HCT116 (cell line): ENCODE measurements around the gene CYBA. TPM values are rescaled to one million over a fixed set of nuclear protein-coding genes. Genes with fewer than 3 reads are reported as not detected.

Experiments
- ATAC-seq: fragments of 200-7000 bp; cut with Tn5 transposase; 2 replicates; pipeline ENCODE4 v1.9.1; 2020; ENCODE audit warnings: mild to moderate bottlenecking, moderate library complexity
- BruUV-seq: library from RNA; stranded (reverse); fragments of 400-500 nt; replicated peaks from 2 replicates; lab custom pipeline; 2021; lab: Mats Ljungman, UMichigan
- CTCF ChIA-PET: fragments of 300-600 bp; sonication (Branson Sonifier 250); formaldehyde crosslinking; loops from one replicate; lab custom pipeline; 2021; ENCODE audit warnings: antibody characterized with exemption; lab: Charles Lee
- POLR2A ChIA-PET: fragments of 300-600, 350-600 bp; sonication (Branson Sonifier 250); formaldehyde crosslinking; loops from one replicate; lab custom pipeline; 2021; ENCODE audit warnings: antibody characterized with exemption; lab: Charles Lee
- RAD21 ChIA-PET, 2 experiments: fragments of 300-600 bp; sonication (Branson Sonifier 250); formaldehyde crosslinking; loops; one replicate each; lab custom pipeline; 2023; ENCODE audit warnings: low total read pairs in 2 of 2; ENCODE audit not compliant: uncharacterized antibody in 2 of 2, unreplicated experiment in 2 of 2, low non-redundant PET in 1 of 2; lab: Charles Lee
- DNase-seq: peaks from one replicate; pipeline ENCODE4 v3.0.0-alpha.2; 2010; ENCODE audit warnings: low read depth, low spot score
- H2AFZ ChIP-seq: fragments of 200-600 bp; shearing (Covaris generic), sonication (generic); 2 replicates; pipeline ENCODE4 v1.6.1; 2017; ENCODE audit warnings: low read depth, mixed run types, mixed read lengths, antibody characterized with exemption, low read length; ENCODE audit not compliant: poor library complexity, severe bottlenecking
- H3K27ac ChIP-seq: 2 replicates; pipeline ENCODE4 v1.5.1; 2012; ENCODE audit warnings: low read depth, low read length
- H3K27me3 ChIP-seq: fragments of 200-600 bp; sonication (generic); 2 replicates; pipeline ENCODE4 v1.6.1; 2016; ENCODE audit warnings: mixed run types, low read length, mixed read lengths; ENCODE audit not compliant: insufficient read depth
- H3K36me3 ChIP-seq, 2 experiments: fragments of 200-500 bp in 1 of 2; fragments of 200-600 bp in 1 of 2; sonication (Bioruptor generic) in 1 of 2; sonication (generic) in 1 of 2; 2 replicates each; pipeline versions ENCODE4 v1.5.1 to v1.6.1; 2014 to 2016; ENCODE audit warnings: low read length in 2 of 2, inconsistent platforms in 1 of 2, mixed read lengths in 1 of 2, mixed run types in 1 of 2; ENCODE audit not compliant: insufficient read depth in 2 of 2, control insufficient read depth in 1 of 2
- H3K4me1 ChIP-seq, 2 experiments: fragments of 200-600 bp in 1 of 2; sonication (generic) in 1 of 2; 2 replicates each; pipeline versions ENCODE4 v1.5.1 to v1.6.1; 2012 to 2017; ENCODE audit warnings: low read length in 2 of 2, inconsistent platforms in 1 of 2, mild to moderate bottlenecking in 1 of 2, mixed read lengths in 1 of 2, mixed run types in 1 of 2, moderate library complexity in 1 of 2; ENCODE audit not compliant: insufficient read depth in 2 of 2, control insufficient read depth in 1 of 2
- H3K4me2 ChIP-seq: fragments of 200-600 bp; sonication (generic); 2 replicates; pipeline ENCODE4 v1.6.1; 2017; ENCODE audit warnings: mixed run types, low read length, mixed read lengths
- H3K4me3 ChIP-seq, 2 experiments: fragments of 200-600 bp in 1 of 2; sonication (generic) in 1 of 2; replicated peaks in 1 of 2; 2 replicates each; pipeline ENCODE4 v1.5.1; 2011 to 2016; ENCODE audit warnings: low read length in 2 of 2, control low read depth in 1 of 2, low read depth in 1 of 2, mild to moderate bottlenecking in 1 of 2, mixed read lengths in 1 of 2, mixed run types in 1 of 2
- H3K79me2 ChIP-seq: fragments of 200-600 bp; sonication (generic); 2 replicates; pipeline ENCODE4 v1.6.1; 2017; ENCODE audit warnings: mild to moderate bottlenecking, mixed run types, low read length, moderate library complexity, mixed read lengths; ENCODE audit not compliant: insufficient read depth
- H3K9ac ChIP-seq: fragments of 200-600 bp; sonication (generic); 2 replicates; pipeline ENCODE4 v1.6.1; 2016; ENCODE audit warnings: low read length, mixed read lengths
- H3K9me2 ChIP-seq: fragments of 200-600 bp; sonication (generic), shearing (Covaris generic); 2 replicates; pipeline ENCODE4 v1.6.1; 2017; ENCODE audit warnings: mixed run types, mild to moderate bottlenecking, moderate library complexity; ENCODE audit not compliant: insufficient read depth
- H3K9me3 ChIP-seq, 2 experiments: fragments of 200-500 bp in 1 of 2; fragments of 200-600 bp in 1 of 2; sonication (Bioruptor generic) in 1 of 2; sonication (generic) in 1 of 2; 2 replicates each; pipeline ENCODE4 v1.6.1; 2014 to 2017; ENCODE audit warnings: low read length in 2 of 2, mixed read lengths in 2 of 2, inconsistent platforms in 1 of 2, low read depth in 1 of 2, mild to moderate bottlenecking in 1 of 2, mixed run types in 1 of 2, moderate library complexity in 1 of 2; ENCODE audit not compliant: control insufficient read depth in 1 of 2, insufficient read depth in 1 of 2
- H4K20me1 ChIP-seq: fragments of 200-600 bp; sonication (generic), shearing (Covaris generic); 2 replicates; pipeline ENCODE4 v1.6.1; 2017; ENCODE audit warnings: mixed run types, mild to moderate bottlenecking, moderate library complexity; ENCODE audit not compliant: insufficient read depth
- CBX3 ChIP-seq: IDR thresholded peaks from 2 replicates; pipeline ENCODE4 v1.6.1; 2012; ENCODE audit warnings: low read depth
- CEBPB ChIP-seq: IDR thresholded peaks from 2 replicates; pipeline ENCODE4 v1.6.1; 2012; ENCODE audit warnings: low read depth
- CTCF ChIP-seq, 3 experiments: fragments of 200-600 bp in 1 of 3; sonication (generic) in 1 of 3; IDR thresholded peaks in 2 of 3; conservative IDR thresholded peaks in 1 of 3; 2 replicates each; pipeline ENCODE4 v1.5.1; 2012 to 2017; ENCODE audit warnings: low read depth in 2 of 3, low read length in 2 of 3, antibody characterized with exemption in 1 of 3, borderline replicate concordance in 1 of 3, control low read depth in 1 of 3, mild to moderate bottlenecking in 1 of 3, mixed read lengths in 1 of 3, mixed run types in 1 of 3, moderate library complexity in 1 of 3; ENCODE audit not compliant: insufficient read depth in 1 of 3
- EGR1 ChIP-seq: IDR thresholded peaks from 2 replicates; pipeline ENCODE4 v1.6.1; 2012; ENCODE audit warnings: low read depth
- ELF1 ChIP-seq: IDR thresholded peaks from 2 replicates; pipeline ENCODE4 v1.6.1; 2012; ENCODE audit warnings: low read depth, borderline replicate concordance
- EZH2 ChIP-seq: fragments of 200-600 bp; sonication (generic); IDR thresholded peaks from 2 replicates; pipeline ENCODE4 v1.6.1; 2017; ENCODE audit warnings: antibody characterized with exemption, mixed run types
- FOSL1 ChIP-seq: IDR thresholded peaks from 2 replicates; pipeline ENCODE4 v1.6.1; 2012; ENCODE audit warnings: low read depth
- POLR2AphosphoS5 ChIP-seq: IDR thresholded peaks from 2 replicates; pipeline ENCODE4 v1.6.1; 2011; ENCODE audit warnings: mild to moderate bottlenecking, low read depth, low read length, moderate library complexity
- REST ChIP-seq: IDR thresholded peaks from 2 replicates; pipeline ENCODE4 v1.6.1; 2012; ENCODE audit warnings: low read depth
- SIN3A ChIP-seq: IDR thresholded peaks from 2 replicates; pipeline ENCODE4 v1.6.1; 2012; ENCODE audit warnings: low read depth
- SP1 ChIP-seq: IDR thresholded peaks from 2 replicates; pipeline ENCODE4 v1.6.1; 2012; ENCODE audit warnings: low read depth
- TCF7L2 ChIP-seq: IDR thresholded peaks from 2 replicates; pipeline ENCODE4 v1.7.0; 2011; ENCODE audit warnings: borderline replicate concordance, inconsistent platforms; ENCODE audit not compliant: insufficient read depth, insufficient read length; ENCODE audit errors: extremely low read depth
- ZFX ChIP-seq: fragments of 450-650 bp; IDR thresholded peaks from 2 replicates; pipeline ENCODE4 v1.6.1; 2017
- intact Hi-C: fragments of 100-400 bp; cut with micrococcal nuclease; formaldehyde crosslinking; loops from 2 replicates; pipeline ENCODE4 v1.10.0; 2022
- total RNA-seq: library from RNA; stranded (reverse); gene quantifications from one replicate; pipeline ENCODE4 v1.2.1, GENCODE V29; 2021; ENCODE audit not compliant: unreplicated experiment

CYBA gene
- total RNA-seq, 1 experiment from 2014 or later, result 321 TPM

- Histone ChIP-seq H3K36me3 (no peaks in the 10 kb centered on the region), H3K9me2 (no peaks in the 10 kb centered on the region), H3K9ac (no peak overlapping the region), H4K20me1 (no peaks in the 10 kb centered on the region), H3K4me1 (no peaks in the 10 kb centered on the region; a peak in 1 of 4 replicates), H3K79me2 (no peaks in the 10 kb centered on the region), H2AFZ (no peak overlapping the region), H3K4me2 (no peak overlapping the region), H3K27ac (no peak overlapping the region), H3K27me3 (no peaks in the 10 kb centered on the region), H3K4me3 (no peak overlapping the region), H3K9me3 (no peaks in the 10 kb centered on the region)
- no peak for ATAC-seq
- TF ChIP-seq TCF7L2, result no peak
- no peak for TF ChIP-seq CEBPB
- TF ChIP-seq REST, result no peak
- TF ChIP-seq ELF1, result no peak
- no peak for TF ChIP-seq FOSL1
- no peak for TF ChIP-seq ZFX
- no peak for TF ChIP-seq POLR2AphosphoS5
- TF ChIP-seq EZH2, result no peak
- TF ChIP-seq SIN3A, result no peak
- no peak for TF ChIP-seq CTCF (IDR thresholded peaks at IDR 0.05 in 2 of 3, conservative IDR thresholded peaks at IDR 0.05 in 1 of 3; ENCODE audit: borderline replicate concordance in 1 of 3, insufficient read depth in 1 of 3, low read depth in 2 of 3, low read length in 2 of 3)
- TF ChIP-seq EGR1, result no peak
- no peak for TF ChIP-seq SP1
- no peak for TF ChIP-seq CBX3
- RAD21 ChIA-PET, result no interaction called here
- CTCF ChIA-PET, result interaction anchor here (1.0 kb wide), 1 partner anchor 44 kb away, joined by 3 read pairs; no protein-coding TSS in a partner anchor
- no peak for DNase-seq
- POLR2A ChIA-PET, result no interaction called here
- intact Hi-C loops, result no loop called here
- BruUV-seq, result no TSS peak
Measured at GRCh38 chr16:88693420-88694177, 42.7 kb upstream of the CYBA start.
